ENCODE results near the gene SLX4IP. TPM values are rescaled to one million over a fixed set of nuclear protein-coding genes. Genes with fewer than 3 reads are reported as not detected.

The SLX4IP gene
- total RNA-seq, 1 experiment from 2014 or later = 5.4 TPM

DNA sequence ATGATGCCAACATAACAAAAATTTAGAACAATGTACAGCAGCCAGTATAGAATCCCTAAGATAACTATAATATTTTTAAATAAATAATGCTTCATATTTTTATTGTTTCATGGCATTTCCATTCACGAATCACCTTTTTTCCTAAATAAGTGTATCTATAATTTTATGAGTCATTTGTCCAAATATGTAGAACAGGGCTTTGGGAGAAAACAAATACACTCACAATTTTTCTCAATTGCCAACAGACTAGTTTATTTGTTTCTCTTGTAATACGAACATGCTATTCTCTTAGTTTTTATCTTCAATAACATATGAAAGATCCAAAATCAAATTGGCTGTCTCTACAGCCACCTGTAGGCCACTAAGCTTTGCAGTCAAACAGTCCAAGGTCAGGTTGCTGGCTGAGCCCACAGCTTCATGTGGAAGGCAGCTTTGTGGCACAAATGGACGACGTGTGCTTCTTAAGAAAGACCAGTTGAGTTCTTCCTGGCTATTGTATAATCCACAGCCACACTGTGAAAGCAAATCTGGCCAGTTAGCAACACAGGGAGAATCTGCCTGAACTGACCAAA is 30.1 kb upstream of the SLX4IP start:
- intact Hi-C loops (cut with micrococcal nuclease; ENCODE audit: unreplicated experiment) = no loop called here
- no peak overlapping the region for H3K4me3 Mint-ChIP-seq (ENCODE audit: low read depth, unreplicated experiment)
- no TSS peak for BruUV-seq (replicated peaks)
- DNase-seq = no peak
- no peaks in the 10 kb centered on the region for H3K27me3 Mint-ChIP-seq (ENCODE audit: unreplicated experiment)
- CTCF ChIA-PET = no interaction called here
- TF ChIP-seq, protein P1, sequence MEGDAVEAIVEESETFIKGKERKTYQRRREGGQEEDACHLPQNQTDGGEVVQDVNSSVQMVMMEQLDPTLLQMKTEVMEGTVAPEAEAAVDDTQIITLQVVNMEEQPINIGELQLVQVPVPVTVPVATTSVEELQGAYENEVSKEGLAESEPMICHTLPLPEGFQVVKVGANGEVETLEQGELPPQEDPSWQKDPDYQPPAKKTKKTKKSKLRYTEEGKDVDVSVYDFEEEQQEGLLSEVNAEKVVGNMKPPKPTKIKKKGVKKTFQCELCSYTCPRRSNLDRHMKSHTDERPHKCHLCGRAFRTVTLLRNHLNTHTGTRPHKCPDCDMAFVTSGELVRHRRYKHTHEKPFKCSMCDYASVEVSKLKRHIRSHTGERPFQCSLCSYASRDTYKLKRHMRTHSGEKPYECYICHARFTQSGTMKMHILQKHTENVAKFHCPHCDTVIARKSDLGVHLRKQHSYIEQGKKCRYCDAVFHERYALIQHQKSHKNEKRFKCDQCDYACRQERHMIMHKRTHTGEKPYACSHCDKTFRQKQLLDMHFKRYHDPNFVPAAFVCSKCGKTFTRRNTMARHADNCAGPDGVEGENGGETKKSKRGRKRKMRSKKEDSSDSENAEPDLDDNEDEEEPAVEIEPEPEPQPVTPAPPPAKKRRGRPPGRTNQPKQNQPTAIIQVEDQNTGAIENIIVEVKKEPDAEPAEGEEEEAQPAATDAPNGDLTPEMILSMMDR (IDR thresholded peaks at IDR 0.05; ENCODE audit: unreplicated experiment) = no peak
- H3K27ac Mint-ChIP-seq (ENCODE audit: unreplicated experiment) = no peak overlapping the region
- no peaks in the 10 kb centered on the region for H3K36me3 Mint-ChIP-seq (ENCODE audit: insufficient read depth, unreplicated experiment)
- H3K9me3 Mint-ChIP-seq (ENCODE audit: low read depth, unreplicated experiment) = no peaks in the 10 kb centered on the region
- no peaks in the 10 kb centered on the region for H3K4me1 Mint-ChIP-seq (ENCODE audit: low read depth, unreplicated experiment)

DNA sequence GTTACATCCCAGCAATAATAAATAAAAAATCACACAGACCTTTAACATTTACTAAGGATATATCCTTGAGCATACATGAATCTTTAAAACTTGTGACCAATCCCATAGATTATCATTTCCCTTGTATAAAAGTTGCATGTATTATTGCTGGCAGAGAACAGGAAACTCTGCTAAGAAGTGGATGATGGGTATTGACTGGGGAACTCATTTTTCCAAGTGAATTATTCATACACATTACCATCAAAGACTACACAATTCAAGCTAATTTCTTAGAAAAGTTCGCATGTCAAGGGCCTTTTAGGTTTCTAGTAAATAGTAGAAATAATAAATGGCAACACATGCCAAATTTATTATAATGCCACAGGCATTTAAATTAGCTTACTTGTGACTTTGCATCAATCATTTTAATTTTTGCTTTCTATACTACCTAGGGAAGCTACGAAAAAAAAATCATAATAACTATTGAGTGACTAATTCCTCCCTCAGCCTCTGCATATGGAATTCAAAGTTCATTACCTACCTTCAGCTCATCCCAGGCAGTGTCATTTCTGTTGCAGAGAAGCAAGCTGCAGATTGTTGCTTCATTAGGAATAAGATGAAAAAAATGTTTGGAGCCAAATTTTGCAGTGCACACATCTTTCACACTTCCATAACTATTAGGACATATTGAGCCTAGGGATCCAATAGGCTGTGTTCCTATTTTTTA is 26.8 kb upstream of the SLX4IP start:
- Mint-ChIP-seq H3K27me3 (ENCODE audit: unreplicated experiment) (no peaks in the 10 kb centered on the region), H3K27ac (ENCODE audit: unreplicated experiment) (no peak overlapping the region), H3K9me3 (ENCODE audit: low read depth, unreplicated experiment) (no peaks in the 10 kb centered on the region), H3K36me3 (ENCODE audit: insufficient read depth, unreplicated experiment) (no peaks in the 10 kb centered on the region), H3K4me1 (ENCODE audit: low read depth, unreplicated experiment) (no peaks in the 10 kb centered on the region), H3K4me3 (ENCODE audit: low read depth, unreplicated experiment) (no peak overlapping the region)
- no peak for DNase-seq
- intact Hi-C loops (cut with micrococcal nuclease; ENCODE audit: unreplicated experiment) = no loop called here
- CTCF ChIA-PET = no interaction called here
- TF ChIP-seq, protein P1 (IDR thresholded peaks at IDR 0.05; ENCODE audit: unreplicated experiment) = no peak
- BruUV-seq (replicated peaks) = no TSS peak

DNA sequence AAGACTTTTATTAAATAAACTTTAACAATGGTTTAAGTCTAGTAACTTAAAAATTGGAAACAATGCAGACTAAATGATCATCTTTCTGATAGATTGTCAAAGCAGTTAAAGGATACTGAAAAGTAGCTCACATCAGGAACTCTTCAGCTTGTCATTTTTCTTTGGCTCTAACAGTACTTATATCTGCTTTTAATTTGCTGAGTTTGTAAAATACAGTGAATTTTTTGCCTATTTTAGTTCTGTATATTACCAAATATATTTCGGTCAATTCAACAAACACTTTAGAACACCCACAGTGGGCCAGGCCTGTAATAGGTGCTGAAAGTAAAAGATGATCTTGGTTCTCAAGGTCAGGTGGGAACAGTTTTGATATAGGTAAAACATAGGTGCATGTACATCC is 23.4 kb upstream of the SLX4IP start:
- Mint-ChIP-seq H3K4me1 (ENCODE audit: low read depth, unreplicated experiment) (peaks cover 15% of the 10 kb centered on the region), H3K27ac (ENCODE audit: unreplicated experiment) (peak overlapping the region; percentile 54), H3K4me3 (ENCODE audit: low read depth, unreplicated experiment) (no peak overlapping the region), H3K27me3 (ENCODE audit: unreplicated experiment) (no peaks in the 10 kb centered on the region), H3K36me3 (ENCODE audit: insufficient read depth, unreplicated experiment) (no peaks in the 10 kb centered on the region), H3K9me3 (ENCODE audit: low read depth, unreplicated experiment) (no peaks in the 10 kb centered on the region)
- BruUV-seq (replicated peaks) = no TSS peak
- intact Hi-C loops (cut with micrococcal nuclease; ENCODE audit: unreplicated experiment) = loop anchor here (10.0 kb wide), 1 partner anchor 197 kb away; the partner anchor contains the start of gene SNAP25
- CTCF ChIA-PET = no interaction called here
- TF ChIP-seq, protein P1 (IDR thresholded peaks at IDR 0.05; ENCODE audit: unreplicated experiment) = no peak
- DNase-seq = no peak

DNA sequence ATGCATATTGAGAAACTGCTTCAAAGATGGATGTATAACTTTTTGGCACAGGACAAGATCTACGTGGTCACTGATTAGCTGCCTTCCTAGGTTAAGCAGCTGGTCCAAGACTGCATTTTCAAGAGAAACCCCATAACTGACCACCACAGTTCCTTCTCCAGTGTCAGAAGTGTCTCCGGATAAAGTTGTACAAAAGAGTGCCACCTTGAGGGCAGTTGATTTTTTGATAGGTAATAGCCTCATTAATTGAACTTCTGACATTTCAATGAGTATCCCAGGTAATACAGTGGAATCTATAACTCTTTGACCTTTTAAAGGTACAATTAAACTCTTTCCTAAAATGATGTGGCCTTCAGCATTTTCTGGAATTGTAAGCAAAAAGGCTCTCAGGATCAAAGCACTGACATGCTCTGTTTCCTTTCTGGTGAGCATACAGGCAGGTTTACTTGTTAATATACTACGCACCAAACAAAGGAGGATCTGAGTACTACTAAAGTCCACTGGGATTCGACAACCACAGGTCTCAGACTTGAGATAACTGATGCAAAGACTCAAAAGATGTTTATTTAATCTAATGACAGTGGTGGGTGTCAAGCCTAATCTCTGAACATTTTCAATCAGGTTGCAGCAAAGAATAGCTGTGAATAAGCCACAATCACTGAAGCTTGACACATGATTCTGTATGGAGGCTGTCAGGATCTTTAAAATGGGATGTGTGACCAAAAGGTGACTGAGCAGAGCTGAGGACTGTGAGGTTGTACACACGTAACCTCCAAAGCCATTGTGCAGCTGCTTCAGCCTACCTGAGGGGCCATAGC is 22.3 kb upstream of the SLX4IP start:
- no peaks in the 10 kb centered on the region for H3K9me3 Mint-ChIP-seq (ENCODE audit: low read depth, unreplicated experiment)
- DNase-seq = no peak
- CTCF ChIA-PET = interaction anchor here (0.6 to 0.8 kb wide), 2 partner anchors 318 to 490 kb away, joined by 3 read pairs; no protein-coding TSS in a partner anchor
- H3K4me1 Mint-ChIP-seq (ENCODE audit: low read depth, unreplicated experiment) = peaks cover 21% of the 10 kb centered on the region
- TF ChIP-seq, protein P1 (IDR thresholded peaks at IDR 0.05; ENCODE audit: unreplicated experiment) = no peak
- no peaks in the 10 kb centered on the region for H3K27me3 Mint-ChIP-seq (ENCODE audit: unreplicated experiment)
- no peak overlapping the region for H3K4me3 Mint-ChIP-seq (ENCODE audit: low read depth, unreplicated experiment)
- intact Hi-C loops (cut with micrococcal nuclease; ENCODE audit: unreplicated experiment) = loop anchor here (10.0 kb wide), 1 partner anchor 198 kb away; the partner anchor contains the start of gene SNAP25
- no TSS peak for BruUV-seq (replicated peaks)
- peaks cover 11% of the 10 kb centered on the region for H3K36me3 Mint-ChIP-seq (ENCODE audit: insufficient read depth, unreplicated experiment)
- no peak overlapping the region for H3K27ac Mint-ChIP-seq (ENCODE audit: unreplicated experiment)
